ENCODE results near the gene GABARAP.

GABARAP gene

DNA sequence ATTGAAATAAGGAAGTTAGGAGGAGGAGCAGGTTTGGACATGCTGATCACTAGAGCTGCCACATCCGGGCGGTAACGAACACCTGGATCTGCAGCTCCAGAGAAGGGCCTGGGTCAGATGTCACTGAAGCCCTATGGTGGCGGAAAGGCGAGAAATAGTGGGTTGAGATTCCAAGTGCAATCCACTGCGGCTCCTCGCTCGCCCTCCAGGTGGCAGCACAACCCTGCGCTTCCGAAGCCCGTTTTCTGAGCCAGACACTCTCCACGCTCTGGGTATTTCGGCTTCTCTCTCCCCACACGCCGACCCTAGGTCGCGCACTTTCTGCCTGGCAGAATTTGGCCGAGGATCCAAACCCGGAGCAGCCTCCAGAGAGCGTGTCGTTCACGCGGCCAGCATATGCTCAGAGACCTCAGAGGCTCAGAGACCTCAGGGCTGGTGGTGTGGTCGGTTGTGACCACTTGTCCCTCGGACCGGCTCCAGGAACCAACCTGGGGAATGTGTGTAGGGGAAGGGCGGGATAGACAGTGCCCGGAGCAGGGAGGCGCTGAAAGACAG is 38.3 kb upstream of the GABARAP start:
- peaks cover under 1% of the 10 kb centered on the region for H3K36me3 Mint-ChIP-seq (ENCODE audit: low read depth)
- peak; percentile 86 for DNase-seq
- H3K4me1 Mint-ChIP-seq: peaks cover 31% of the 10 kb centered on the region
- TF ChIP-seq, protein P1, sequence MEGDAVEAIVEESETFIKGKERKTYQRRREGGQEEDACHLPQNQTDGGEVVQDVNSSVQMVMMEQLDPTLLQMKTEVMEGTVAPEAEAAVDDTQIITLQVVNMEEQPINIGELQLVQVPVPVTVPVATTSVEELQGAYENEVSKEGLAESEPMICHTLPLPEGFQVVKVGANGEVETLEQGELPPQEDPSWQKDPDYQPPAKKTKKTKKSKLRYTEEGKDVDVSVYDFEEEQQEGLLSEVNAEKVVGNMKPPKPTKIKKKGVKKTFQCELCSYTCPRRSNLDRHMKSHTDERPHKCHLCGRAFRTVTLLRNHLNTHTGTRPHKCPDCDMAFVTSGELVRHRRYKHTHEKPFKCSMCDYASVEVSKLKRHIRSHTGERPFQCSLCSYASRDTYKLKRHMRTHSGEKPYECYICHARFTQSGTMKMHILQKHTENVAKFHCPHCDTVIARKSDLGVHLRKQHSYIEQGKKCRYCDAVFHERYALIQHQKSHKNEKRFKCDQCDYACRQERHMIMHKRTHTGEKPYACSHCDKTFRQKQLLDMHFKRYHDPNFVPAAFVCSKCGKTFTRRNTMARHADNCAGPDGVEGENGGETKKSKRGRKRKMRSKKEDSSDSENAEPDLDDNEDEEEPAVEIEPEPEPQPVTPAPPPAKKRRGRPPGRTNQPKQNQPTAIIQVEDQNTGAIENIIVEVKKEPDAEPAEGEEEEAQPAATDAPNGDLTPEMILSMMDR (IDR thresholded peaks at IDR 0.05): peak; percentile 77
- peak overlapping the region; percentile 84 for H3K4me3 Mint-ChIP-seq
- H3K27me3 Mint-ChIP-seq (ENCODE audit: low read depth, poor library complexity): peaks cover 28% of the 10 kb centered on the region
- no peak overlapping the region for H3K27ac Mint-ChIP-seq
- no peaks in the 10 kb centered on the region for H3K9me3 Mint-ChIP-seq

DNA sequence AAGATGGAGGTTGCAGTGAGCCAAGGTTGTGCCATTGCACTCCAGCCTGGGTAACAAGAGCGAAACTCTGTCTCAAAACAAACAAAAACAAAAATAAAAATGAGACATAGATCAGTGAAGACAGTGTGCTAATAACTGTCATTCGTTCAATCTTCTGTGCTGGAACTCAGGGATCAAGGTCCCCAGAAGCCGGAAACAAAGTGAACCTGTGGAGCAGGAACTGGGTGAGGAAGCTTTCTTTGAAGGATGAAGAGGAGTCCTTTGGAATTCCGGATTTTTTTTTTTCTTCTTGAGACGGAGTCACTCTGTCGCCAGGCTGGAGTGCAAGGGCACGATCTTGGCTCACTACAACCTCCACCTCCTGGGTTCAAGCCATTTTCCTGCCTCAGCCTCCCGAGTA is 37.2 kb upstream of the GABARAP start:
- no peak for DNase-seq
- TF ChIP-seq, protein P1 (IDR thresholded peaks at IDR 0.05): no peak
- Mint-ChIP-seq H3K36me3 (ENCODE audit: low read depth) (no peaks in the 10 kb centered on the region), H3K9me3 (no peaks in the 10 kb centered on the region), H3K4me3 (no peak overlapping the region), H3K27ac (no peak overlapping the region), H3K4me1 (peaks cover 31% of the 10 kb centered on the region), H3K27me3 (ENCODE audit: low read depth, poor library complexity) (peaks cover 31% of the 10 kb centered on the region)

DNA sequence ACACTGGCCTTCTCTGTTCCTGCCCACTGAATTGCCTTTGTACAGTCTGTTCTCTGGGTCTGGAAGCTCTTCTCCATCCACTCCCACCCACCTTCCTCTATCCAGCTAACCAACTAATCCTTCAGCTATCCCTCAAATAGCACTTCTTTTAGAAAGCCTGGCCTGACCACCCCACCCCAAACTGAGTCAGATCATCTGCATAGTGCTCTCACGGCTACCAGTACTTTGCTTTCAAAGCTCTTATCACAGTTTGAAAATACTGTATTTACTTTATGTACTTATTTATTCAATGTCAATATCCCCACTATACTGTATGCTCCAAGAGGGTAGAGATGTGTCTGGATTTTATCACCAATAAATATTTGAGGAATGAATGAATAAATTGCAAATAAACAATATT is 24.5 kb upstream of the GABARAP start:
- TF ChIP-seq, protein P1 (IDR thresholded peaks at IDR 0.05): no peak
- H3K9me3 Mint-ChIP-seq: no peaks in the 10 kb centered on the region
- H3K27ac Mint-ChIP-seq: no peak overlapping the region
- H3K27me3 Mint-ChIP-seq (ENCODE audit: low read depth, poor library complexity): peaks cover 67% of the 10 kb centered on the region
- no peaks in the 10 kb centered on the region for H3K36me3 Mint-ChIP-seq (ENCODE audit: low read depth)
- no peak overlapping the region for H3K4me3 Mint-ChIP-seq
- H3K4me1 Mint-ChIP-seq: peaks cover 41% of the 10 kb centered on the region
- DNase-seq: no peak

DNA sequence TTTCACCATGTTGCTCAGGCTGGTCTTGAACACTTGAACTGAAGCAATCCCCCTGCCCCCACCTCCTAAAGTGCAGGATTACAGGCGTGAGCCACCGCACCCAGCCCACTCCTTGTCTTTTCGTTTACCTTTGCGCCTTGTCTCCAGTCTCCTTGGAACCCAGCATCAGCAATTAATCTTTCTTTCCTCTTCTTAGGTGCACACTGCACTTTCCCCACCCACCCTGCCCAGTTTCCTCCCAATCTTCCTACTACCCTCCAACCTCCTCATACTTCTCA is 21.5 kb upstream of the GABARAP start:
- Mint-ChIP-seq H3K4me3 (peak overlapping the region; percentile 85), H3K36me3 (ENCODE audit: low read depth) (peaks cover 14% of the 10 kb centered on the region), H3K4me1 (peaks cover 31% of the 10 kb centered on the region), H3K27ac (no peak overlapping the region), H3K9me3 (no peaks in the 10 kb centered on the region), H3K27me3 (ENCODE audit: low read depth, poor library complexity) (peaks cover 85% of the 10 kb centered on the region)
- no peak for DNase-seq
- TF ChIP-seq, protein P1 (IDR thresholded peaks at IDR 0.05): no peak

DNA sequence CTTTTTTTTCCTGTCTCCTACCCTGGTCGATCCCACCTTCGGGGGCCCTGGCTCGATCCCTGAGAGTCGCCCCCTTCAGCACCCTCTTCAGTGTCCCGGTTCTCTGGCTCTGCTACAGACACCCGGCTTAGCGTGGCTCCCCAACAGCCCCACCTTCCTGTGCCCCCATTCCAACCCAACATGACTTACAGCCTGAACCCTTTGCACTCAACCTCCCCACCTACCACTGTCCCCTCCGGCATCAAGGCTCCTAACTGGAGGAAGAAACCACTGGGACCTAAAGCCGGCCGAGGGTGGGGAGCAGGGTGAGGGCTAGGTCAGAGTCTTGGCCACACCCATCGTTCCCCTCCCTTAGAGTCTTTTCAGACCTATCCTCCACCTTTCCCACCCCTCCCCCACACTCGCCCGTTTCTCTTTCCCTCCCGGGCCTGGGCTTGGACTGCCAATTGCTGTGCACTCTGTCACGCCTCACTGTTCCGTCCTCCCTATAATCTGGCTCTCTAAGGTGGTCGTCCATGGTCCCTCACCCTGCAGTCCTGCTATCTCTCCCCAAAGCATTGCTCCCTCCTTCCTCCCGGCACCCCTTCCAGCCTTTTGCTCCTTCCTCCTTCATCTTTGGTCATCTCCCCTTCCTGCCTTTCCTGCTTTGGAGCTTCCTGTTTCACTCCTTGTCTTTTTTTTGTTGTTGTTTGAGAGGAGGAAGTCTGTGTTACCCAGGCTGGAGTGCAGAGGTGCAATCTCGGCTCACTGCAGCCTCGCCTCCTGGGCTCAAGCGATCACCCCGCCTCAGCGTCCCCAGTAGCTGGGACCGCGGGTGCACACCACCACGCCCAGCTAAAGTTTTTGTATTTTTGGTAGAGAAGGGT is 20.9 kb upstream of the GABARAP start:
- TF ChIP-seq, protein P1 (IDR thresholded peaks at IDR 0.05): no peak
- Mint-ChIP-seq H3K4me3 (peak overlapping the region; percentile 85), H3K9me3 (no peaks in the 10 kb centered on the region), H3K4me1 (peaks cover 26% of the 10 kb centered on the region), H3K27me3 (ENCODE audit: low read depth, poor library complexity) (peaks cover 88% of the 10 kb centered on the region), H3K27ac (no peak overlapping the region), H3K36me3 (ENCODE audit: low read depth) (peaks cover 19% of the 10 kb centered on the region)
- DNase-seq: peak; percentile 61

All from nephron progenitor cell (in vitro differentiated cells).